Measurements from ENCODE around the gene GNAO1.

DNA sequence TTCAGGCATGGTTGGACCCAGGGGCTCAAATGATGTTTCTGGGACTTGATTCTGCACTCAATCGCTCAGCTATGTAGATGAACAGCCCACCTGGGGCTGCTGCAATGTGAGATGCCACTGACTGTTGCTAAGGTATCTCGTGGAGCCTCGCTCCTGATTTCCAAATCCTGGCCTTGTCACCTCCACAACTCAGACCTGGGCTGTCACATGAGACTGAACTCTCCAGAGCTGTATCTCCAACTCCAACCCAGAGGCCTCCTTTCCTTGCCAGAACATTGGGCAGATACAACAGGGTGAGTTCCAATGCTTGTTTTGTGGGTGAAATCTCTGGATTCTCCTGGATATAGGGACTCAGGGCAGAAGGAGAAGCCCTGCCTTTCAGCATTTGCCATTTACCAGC lies 79.5 kb downstream of the GNAO1 start:
- TF ChIP-seq, protein P1, sequence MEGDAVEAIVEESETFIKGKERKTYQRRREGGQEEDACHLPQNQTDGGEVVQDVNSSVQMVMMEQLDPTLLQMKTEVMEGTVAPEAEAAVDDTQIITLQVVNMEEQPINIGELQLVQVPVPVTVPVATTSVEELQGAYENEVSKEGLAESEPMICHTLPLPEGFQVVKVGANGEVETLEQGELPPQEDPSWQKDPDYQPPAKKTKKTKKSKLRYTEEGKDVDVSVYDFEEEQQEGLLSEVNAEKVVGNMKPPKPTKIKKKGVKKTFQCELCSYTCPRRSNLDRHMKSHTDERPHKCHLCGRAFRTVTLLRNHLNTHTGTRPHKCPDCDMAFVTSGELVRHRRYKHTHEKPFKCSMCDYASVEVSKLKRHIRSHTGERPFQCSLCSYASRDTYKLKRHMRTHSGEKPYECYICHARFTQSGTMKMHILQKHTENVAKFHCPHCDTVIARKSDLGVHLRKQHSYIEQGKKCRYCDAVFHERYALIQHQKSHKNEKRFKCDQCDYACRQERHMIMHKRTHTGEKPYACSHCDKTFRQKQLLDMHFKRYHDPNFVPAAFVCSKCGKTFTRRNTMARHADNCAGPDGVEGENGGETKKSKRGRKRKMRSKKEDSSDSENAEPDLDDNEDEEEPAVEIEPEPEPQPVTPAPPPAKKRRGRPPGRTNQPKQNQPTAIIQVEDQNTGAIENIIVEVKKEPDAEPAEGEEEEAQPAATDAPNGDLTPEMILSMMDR (IDR thresholded peaks at IDR 0.05) = no peak
- TF ChIP-seq RXRA (IDR thresholded peaks at IDR 0.05; ENCODE audit: borderline replicate concordance, low read depth) (no peak), CHD2 (IDR thresholded peaks at IDR 0.05; ENCODE audit: low read length, partially characterized antibody) (no peak), TAF1 (IDR thresholded peaks at IDR 0.05; ENCODE audit: borderline replicate concordance, low read depth, low read length) (no peak), FOXJ3 (CRISPR knock-in tag; IDR thresholded peaks at IDR 0.05) (no peak), RFX5 (IDR thresholded peaks at IDR 0.05; ENCODE audit: low read length) (no peak), TCF12 (IDR thresholded peaks at IDR 0.05) (no peak)
- TF ChIP-seq, protein P2, sequence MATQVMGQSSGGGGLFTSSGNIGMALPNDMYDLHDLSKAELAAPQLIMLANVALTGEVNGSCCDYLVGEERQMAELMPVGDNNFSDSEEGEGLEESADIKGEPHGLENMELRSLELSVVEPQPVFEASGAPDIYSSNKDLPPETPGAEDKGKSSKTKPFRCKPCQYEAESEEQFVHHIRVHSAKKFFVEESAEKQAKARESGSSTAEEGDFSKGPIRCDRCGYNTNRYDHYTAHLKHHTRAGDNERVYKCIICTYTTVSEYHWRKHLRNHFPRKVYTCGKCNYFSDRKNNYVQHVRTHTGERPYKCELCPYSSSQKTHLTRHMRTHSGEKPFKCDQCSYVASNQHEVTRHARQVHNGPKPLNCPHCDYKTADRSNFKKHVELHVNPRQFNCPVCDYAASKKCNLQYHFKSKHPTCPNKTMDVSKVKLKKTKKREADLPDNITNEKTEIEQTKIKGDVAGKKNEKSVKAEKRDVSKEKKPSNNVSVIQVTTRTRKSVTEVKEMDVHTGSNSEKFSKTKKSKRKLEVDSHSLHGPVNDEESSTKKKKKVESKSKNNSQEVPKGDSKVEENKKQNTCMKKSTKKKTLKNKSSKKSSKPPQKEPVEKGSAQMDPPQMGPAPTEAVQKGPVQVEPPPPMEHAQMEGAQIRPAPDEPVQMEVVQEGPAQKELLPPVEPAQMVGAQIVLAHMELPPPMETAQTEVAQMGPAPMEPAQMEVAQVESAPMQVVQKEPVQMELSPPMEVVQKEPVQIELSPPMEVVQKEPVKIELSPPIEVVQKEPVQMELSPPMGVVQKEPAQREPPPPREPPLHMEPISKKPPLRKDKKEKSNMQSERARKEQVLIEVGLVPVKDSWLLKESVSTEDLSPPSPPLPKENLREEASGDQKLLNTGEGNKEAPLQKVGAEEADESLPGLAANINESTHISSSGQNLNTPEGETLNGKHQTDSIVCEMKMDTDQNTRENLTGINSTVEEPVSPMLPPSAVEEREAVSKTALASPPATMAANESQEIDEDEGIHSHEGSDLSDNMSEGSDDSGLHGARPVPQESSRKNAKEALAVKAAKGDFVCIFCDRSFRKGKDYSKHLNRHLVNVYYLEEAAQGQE (IDR thresholded peaks at IDR 0.05; ENCODE audit: low read depth, low read length) = no peak
